HG02938 (cell line): ENCODE results near the gene DCAF11.
A peak's percentile ranks its signal among the peaks of the same experiment; 100 is the strongest.

Source experiments
- ATAC-seq: cut with Tn5 transposase; IDR thresholded peaks from one replicate; pipeline ENCODE4 v1.9.1; 2021; ENCODE audit warnings: mild to moderate bottlenecking, moderate library complexity; ENCODE audit not compliant: unreplicated experiment

The DCAF11 gene

GRCh38 chr14:24116128-24116814 is 1.7 kb downstream of the DCAF11 start:
- ATAC-seq: no peak

GRCh38 chr14:24117179-24117578 is 2.6 kb downstream of the DCAF11 start:
- ATAC-seq: no peak

GRCh38 chr14:24119691-24120090 is 5.1 kb downstream of the DCAF11 start:
- no peak for ATAC-seq

GRCh38 chr14:24121210-24121609 is 6.6 kb downstream of the DCAF11 start:
- ATAC-seq: no peak

- no peak for ATAC-seq
Observed at GRCh38 chr14:24122416-24122815, 7.8 kb downstream of the DCAF11 start.

GRCh38 chr14:24122898-24123297 is 8.3 kb downstream of the DCAF11 start:
- no peak for ATAC-seq

GRCh38 chr14:24123424-24124417 is 9.1 kb downstream of the DCAF11 start:
- no peak for ATAC-seq

- no peak for ATAC-seq
Observed at GRCh38 chr14:24126939-24127338, 12.4 kb downstream of the DCAF11 start.

- ATAC-seq: no peak
Observed at GRCh38 chr14:24127673-24128072, 13.1 kb downstream of the DCAF11 start.

- ATAC-seq: no peak
Observed at GRCh38 chr14:24129410-24129998, 14.9 kb downstream of the DCAF11 start.

- no peak for ATAC-seq
Observed at GRCh38 chr14:24130380-24130716, 15.8 kb downstream of the DCAF11 start, which contains the start of gene FITM1. FITM1 (plus strand) TSS chr14:24130659; CDS start chr14:24131564, 905 bp downstream.

- no peak for ATAC-seq
Observed at GRCh38 chr14:24130717-24131548, 16.4 kb downstream of the DCAF11 start.

GRCh38 chr14:24131549-24131966 is 17.0 kb downstream of the DCAF11 start:
- no peak for ATAC-seq

GRCh38 chr14:24132061-24132685 is 17.6 kb downstream of the DCAF11 start:
- no peak for ATAC-seq

GRCh38 chr14:24132976-24133375 is 18.4 kb downstream of the DCAF11 start:
- ATAC-seq: no peak

- ATAC-seq: no peak
Observed at GRCh38 chr14:24133735-24134134, 19.2 kb downstream of the DCAF11 start.

GRCh38 chr14:24135584-24135833 is 20.9 kb downstream of the DCAF11 start:
- ATAC-seq: no peak

- peak; percentile 75 for ATAC-seq
Observed at GRCh38 chr14:24135834-24136683, 21.5 kb downstream of the DCAF11 start, which contains the start of gene PSME1. PSME1 (plus strand) TSS chr14:24136194; CDS start chr14:24136263, 69 bp downstream.
